GM23338 (cell line): ENCODE measurements around the gene WNK2. TPM values are rescaled to one million over a fixed set of nuclear protein-coding genes. Genes with fewer than 3 reads are reported as not detected.

Source experiments
- ATAC-seq: fragments of 200-7000 bp; cut with Tn5 transposase; 3 replicates; pipeline ENCODE4 v1.9.1; 2020
- DNase-seq: peaks from one replicate; pipeline ENCODE4 v3.0.0-alpha.2; 2015; ENCODE audit warnings: low spot score
- H2AFZ ChIP-seq: fragments of 200-600 bp; sonication (generic); 2 replicates; pipeline ENCODE4 v1.8.0; 2016; ENCODE audit warnings: antibody characterized with exemption, mild to moderate bottlenecking, moderate library complexity
- H3F3A ChIP-seq: fragments of 200-600 bp; sonication (generic); replicated peaks from 2 replicates; pipeline ENCODE4 v1.8.0; 2017; ENCODE audit warnings: antibody characterized with exemption, mixed run types, low read depth
- H3K27ac ChIP-seq: fragments of 200-600 bp; sonication (generic); 2 replicates; pipeline ENCODE4 v1.6.1; 2016; ENCODE audit warnings: low read depth
- H3K27me3 ChIP-seq: fragments of 200-600 bp; sonication (generic); 2 replicates; pipeline ENCODE4 v1.8.0; 2016; ENCODE audit warnings: mild to moderate bottlenecking, mixed run types, moderate library complexity; ENCODE audit not compliant: insufficient read depth
- H3K36me3 ChIP-seq: fragments of 200-600 bp; sonication (generic); 2 replicates; pipeline ENCODE4 v1.8.0; 2016; ENCODE audit warnings: mild to moderate bottlenecking; ENCODE audit not compliant: insufficient read depth
- H3K4me1 ChIP-seq: fragments of 200-600 bp; sonication (generic); 2 replicates; pipeline ENCODE4 v1.8.0; 2016; ENCODE audit warnings: mild to moderate bottlenecking, moderate library complexity; ENCODE audit not compliant: insufficient read depth
- H3K4me2 ChIP-seq: fragments of 200-600 bp; sonication (generic); 2 replicates; pipeline ENCODE4 v1.7.1; 2017; ENCODE audit warnings: mixed run types
- H3K4me3 ChIP-seq: fragments of 200-600 bp; sonication (generic); 2 replicates; pipeline ENCODE4 v1.6.1; 2016; ENCODE audit warnings: mixed run types
- H3K79me2 ChIP-seq: fragments of 200-600 bp; sonication (generic); replicated peaks from 2 replicates; pipeline ENCODE4 v1.8.0; 2017; ENCODE audit warnings: mild to moderate bottlenecking; ENCODE audit not compliant: insufficient read depth
- H3K9me2 ChIP-seq: fragments of 200-600 bp; sonication (generic); 2 replicates; pipeline ENCODE4 v1.8.0; 2017; ENCODE audit not compliant: insufficient read depth
- H4K20me1 ChIP-seq: fragments of 200-600 bp; sonication (generic); replicated peaks from 2 replicates; pipeline ENCODE4 v1.8.0; 2017; ENCODE audit warnings: mild to moderate bottlenecking; ENCODE audit not compliant: insufficient read depth
- H3K27ac Mint-ChIP-seq: 2 replicates; pipeline ENCODE4 v1.8.0; 2020; ENCODE audit warnings: inconsistent platforms, mild to moderate bottlenecking, moderate library complexity, mixed read lengths
- H3K27me3 Mint-ChIP-seq: 3 replicates; pipeline ENCODE4 v1.8.0; 2022; ENCODE audit warnings: low read depth, mild to moderate bottlenecking, moderate library complexity, mixed read lengths, inconsistent platforms; ENCODE audit not compliant: insufficient read depth, poor library complexity
- H3K36me3 Mint-ChIP-seq: 3 replicates; pipeline ENCODE4 v1.8.0; 2021; ENCODE audit warnings: low read depth, mild to moderate bottlenecking, inconsistent platforms, moderate library complexity, mixed read lengths
- H3K4me1 Mint-ChIP-seq: 3 replicates; pipeline ENCODE4 v1.8.0; 2020; ENCODE audit warnings: mild to moderate bottlenecking, inconsistent platforms, mixed read lengths
- H3K4me3 Mint-ChIP-seq: 3 replicates; pipeline ENCODE4 v1.8.0; 2021; ENCODE audit warnings: moderate library complexity, mild to moderate bottlenecking, inconsistent platforms, mixed read lengths
- H3K9me3 Mint-ChIP-seq: 3 replicates; pipeline ENCODE4 v1.8.0; 2020; ENCODE audit warnings: moderate library complexity, mild to moderate bottlenecking, inconsistent platforms, mixed read lengths
- CREB1 ChIP-seq: fragments of 250-450 bp; sonication (Bioruptor Pico); IDR thresholded peaks from 2 replicates; pipeline ENCODE4 v1.5.0; 2020; ENCODE audit warnings: low read depth, mild to moderate bottlenecking, moderate library complexity
- EZH2 ChIP-seq: fragments of 200-600 bp; sonication (generic); IDR thresholded peaks from one replicate; pipeline ENCODE4 v1.8.0; 2017; ENCODE audit warnings: antibody characterized with exemption, mild to moderate bottlenecking, low read depth; ENCODE audit not compliant: unreplicated experiment
- EZH2phosphoT487 ChIP-seq: fragments of 200-600 bp; sonication (generic); IDR thresholded peaks from one replicate; pipeline ENCODE4 v1.8.1; 2018; ENCODE audit warnings: antibody characterized with exemption; ENCODE audit not compliant: unreplicated experiment
- JUNB ChIP-seq: IDR thresholded peaks from one replicate; pipeline ENCODE4 v1.6.1; 2016; ENCODE audit warnings: antibody characterized with exemption; ENCODE audit not compliant: unreplicated experiment
- NANOG ChIP-seq: IDR thresholded peaks from 2 replicates; pipeline ENCODE4 v1.6.1; 2016; ENCODE audit warnings: antibody characterized with exemption, borderline replicate concordance
- POLR2AphosphoS5 ChIP-seq: IDR thresholded peaks from 2 replicates; pipeline ENCODE4 v1.6.1; 2016; ENCODE audit warnings: antibody characterized with exemption, low read depth
- STAT1 ChIP-seq: IDR thresholded peaks from one replicate; pipeline ENCODE4 v1.6.1; 2016; ENCODE audit warnings: antibody characterized with exemption; ENCODE audit not compliant: unreplicated experiment
- ZNF114 ChIP-seq: fragments of 250-450 bp; sonication (Bioruptor Pico); IDR thresholded peaks from 2 replicates; pipeline ENCODE4 v1.5.0; 2020; ENCODE audit warnings: mild to moderate bottlenecking, moderate library complexity
- ZNF331 ChIP-seq: fragments of 250-450 bp; sonication (Bioruptor Pico); IDR thresholded peaks from 2 replicates; pipeline ENCODE4 v1.5.0; 2020; ENCODE audit warnings: low read depth, mild to moderate bottlenecking, moderate library complexity
- polyA plus RNA-seq: library from polyadenylated mRNA; unstranded; fragments of >200 nt; fragmentation: Nextera tagmentation; extraction: Ambion mirVana; gene quantifications from 2 replicates; pipeline ENCODE4 v1.2.1, GENCODE V29; 2016
- total RNA-seq: library from RNA; depleted of rRNA; stranded (reverse); fragments of >200 nt; shearing (Covaris generic); gene quantifications from 2 replicates; pipeline ENCODE4 v1.2.3, GENCODE V29; 2014
- TF ChIP-seq, protein P1 (sequence below): IDR thresholded peaks from one replicate; pipeline ENCODE4 v1.6.1; 2018; ENCODE audit warnings: antibody characterized with exemption; ENCODE audit not compliant: unreplicated experiment
- TF ChIP-seq, protein P2 (sequence below): IDR thresholded peaks from 2 replicates; pipeline ENCODE4 v1.6.1; 2016; ENCODE audit warnings: antibody characterized with exemption
- TF ChIP-seq, protein P3 (sequence below): fragments of 250-450 bp; sonication (Bioruptor Pico); IDR thresholded peaks from 2 replicates; pipeline ENCODE4 v1.5.0; 2020; ENCODE audit warnings: mild to moderate bottlenecking, moderate library complexity
- TF ChIP-seq, protein P4 (sequence below), 2 experiments: fragments of 200-600 bp in 1 of 2; sonication (generic) in 1 of 2; conservative IDR thresholded peaks; 2 replicates each; pipeline versions ENCODE4 v1.5.1 to v1.6.1; 2016 to 2017; ENCODE audit warnings: antibody characterized with exemption in 2 of 2, low read depth in 2 of 2, mild to moderate bottlenecking in 2 of 2, moderate library complexity in 1 of 2

WNK2 gene
- total and polyA plus RNA-seq, 2 experiments from 2014 or later, result 56.4 to 102 TPM

DNA sequence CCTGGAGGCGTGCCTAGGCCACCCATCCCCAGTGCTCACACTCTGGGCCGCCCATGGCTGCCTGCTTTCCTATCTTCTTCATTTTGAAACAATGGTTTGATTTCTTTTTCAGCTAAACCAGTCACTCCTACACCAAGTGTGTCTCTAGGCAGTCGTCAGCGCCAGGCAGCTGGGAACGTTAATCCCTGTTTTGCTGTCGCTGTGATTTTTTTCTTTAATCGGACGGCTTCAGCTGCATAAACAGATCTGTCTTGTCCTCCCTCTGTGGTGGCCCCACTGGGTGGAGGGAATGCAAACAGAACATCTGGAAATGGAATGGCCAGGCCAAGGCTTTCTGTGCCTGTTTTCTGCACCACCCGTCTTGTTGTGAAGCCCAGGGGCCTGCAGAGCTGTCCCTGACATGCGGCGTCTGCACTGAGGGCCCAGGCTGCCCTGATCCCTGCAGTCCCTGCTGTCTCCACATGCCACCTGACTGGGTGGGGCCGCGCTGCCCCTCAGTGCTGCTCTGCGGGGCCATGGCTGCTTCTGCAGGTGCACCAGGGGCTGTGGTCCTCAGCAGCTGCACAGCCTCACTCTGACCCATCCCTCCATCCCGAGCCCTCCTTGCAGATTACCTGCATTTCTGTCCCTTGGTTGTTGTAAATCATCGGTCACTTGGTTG, 51.5 kb downstream of the WNK2 start:
- no peak overlapping the region for H3K4me3 ChIP-seq
- Mint-ChIP-seq H3K4me1 (peaks cover 9% of the 10 kb centered on the region), H3K27ac (no peak overlapping the region), H3K4me3 (no peak overlapping the region), H3K36me3 (peaks cover 12% of the 10 kb centered on the region; the same call in 2 of the 3 replicates), H3K27me3 (peaks cover 12% of the 10 kb centered on the region), H3K9me3 (no peaks in the 10 kb centered on the region)
- H3K36me3 ChIP-seq, result no peaks in the 10 kb centered on the region; the same call in 1 of the 2 replicates
- H2AFZ ChIP-seq, result no peak overlapping the region
- H3K27ac ChIP-seq, result no peak overlapping the region
- no peak for DNase-seq
- H3K9me2 ChIP-seq, result no peaks in the 10 kb centered on the region
- H3K27me3 ChIP-seq, result no peaks in the 10 kb centered on the region
- no peak for ATAC-seq
- H4K20me1 ChIP-seq, result 0 out of 2 replicates have a peak, but pooled peaks cover 3% of the 10 kb centered on the region
- TF ChIP-seq ZNF331 (CRISPR knock-in tag) (no peak), EZH2phosphoT487 (no peak), JUNB (no peak), ZNF114 (no peak), EZH2 (no peak), NANOG (no peak), STAT1 (no peak), POLR2AphosphoS5 (no peak), CREB1 (CRISPR knock-in tag) (no peak)
- TF ChIP-seq, protein P1, sequence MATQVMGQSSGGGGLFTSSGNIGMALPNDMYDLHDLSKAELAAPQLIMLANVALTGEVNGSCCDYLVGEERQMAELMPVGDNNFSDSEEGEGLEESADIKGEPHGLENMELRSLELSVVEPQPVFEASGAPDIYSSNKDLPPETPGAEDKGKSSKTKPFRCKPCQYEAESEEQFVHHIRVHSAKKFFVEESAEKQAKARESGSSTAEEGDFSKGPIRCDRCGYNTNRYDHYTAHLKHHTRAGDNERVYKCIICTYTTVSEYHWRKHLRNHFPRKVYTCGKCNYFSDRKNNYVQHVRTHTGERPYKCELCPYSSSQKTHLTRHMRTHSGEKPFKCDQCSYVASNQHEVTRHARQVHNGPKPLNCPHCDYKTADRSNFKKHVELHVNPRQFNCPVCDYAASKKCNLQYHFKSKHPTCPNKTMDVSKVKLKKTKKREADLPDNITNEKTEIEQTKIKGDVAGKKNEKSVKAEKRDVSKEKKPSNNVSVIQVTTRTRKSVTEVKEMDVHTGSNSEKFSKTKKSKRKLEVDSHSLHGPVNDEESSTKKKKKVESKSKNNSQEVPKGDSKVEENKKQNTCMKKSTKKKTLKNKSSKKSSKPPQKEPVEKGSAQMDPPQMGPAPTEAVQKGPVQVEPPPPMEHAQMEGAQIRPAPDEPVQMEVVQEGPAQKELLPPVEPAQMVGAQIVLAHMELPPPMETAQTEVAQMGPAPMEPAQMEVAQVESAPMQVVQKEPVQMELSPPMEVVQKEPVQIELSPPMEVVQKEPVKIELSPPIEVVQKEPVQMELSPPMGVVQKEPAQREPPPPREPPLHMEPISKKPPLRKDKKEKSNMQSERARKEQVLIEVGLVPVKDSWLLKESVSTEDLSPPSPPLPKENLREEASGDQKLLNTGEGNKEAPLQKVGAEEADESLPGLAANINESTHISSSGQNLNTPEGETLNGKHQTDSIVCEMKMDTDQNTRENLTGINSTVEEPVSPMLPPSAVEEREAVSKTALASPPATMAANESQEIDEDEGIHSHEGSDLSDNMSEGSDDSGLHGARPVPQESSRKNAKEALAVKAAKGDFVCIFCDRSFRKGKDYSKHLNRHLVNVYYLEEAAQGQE, result no peak
- TF ChIP-seq, protein P2, sequence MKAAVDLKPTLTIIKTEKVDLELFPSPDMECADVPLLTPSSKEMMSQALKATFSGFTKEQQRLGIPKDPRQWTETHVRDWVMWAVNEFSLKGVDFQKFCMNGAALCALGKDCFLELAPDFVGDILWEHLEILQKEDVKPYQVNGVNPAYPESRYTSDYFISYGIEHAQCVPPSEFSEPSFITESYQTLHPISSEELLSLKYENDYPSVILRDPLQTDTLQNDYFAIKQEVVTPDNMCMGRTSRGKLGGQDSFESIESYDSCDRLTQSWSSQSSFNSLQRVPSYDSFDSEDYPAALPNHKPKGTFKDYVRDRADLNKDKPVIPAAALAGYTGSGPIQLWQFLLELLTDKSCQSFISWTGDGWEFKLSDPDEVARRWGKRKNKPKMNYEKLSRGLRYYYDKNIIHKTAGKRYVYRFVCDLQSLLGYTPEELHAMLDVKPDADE, result no peak
- TF ChIP-seq, protein P3, sequence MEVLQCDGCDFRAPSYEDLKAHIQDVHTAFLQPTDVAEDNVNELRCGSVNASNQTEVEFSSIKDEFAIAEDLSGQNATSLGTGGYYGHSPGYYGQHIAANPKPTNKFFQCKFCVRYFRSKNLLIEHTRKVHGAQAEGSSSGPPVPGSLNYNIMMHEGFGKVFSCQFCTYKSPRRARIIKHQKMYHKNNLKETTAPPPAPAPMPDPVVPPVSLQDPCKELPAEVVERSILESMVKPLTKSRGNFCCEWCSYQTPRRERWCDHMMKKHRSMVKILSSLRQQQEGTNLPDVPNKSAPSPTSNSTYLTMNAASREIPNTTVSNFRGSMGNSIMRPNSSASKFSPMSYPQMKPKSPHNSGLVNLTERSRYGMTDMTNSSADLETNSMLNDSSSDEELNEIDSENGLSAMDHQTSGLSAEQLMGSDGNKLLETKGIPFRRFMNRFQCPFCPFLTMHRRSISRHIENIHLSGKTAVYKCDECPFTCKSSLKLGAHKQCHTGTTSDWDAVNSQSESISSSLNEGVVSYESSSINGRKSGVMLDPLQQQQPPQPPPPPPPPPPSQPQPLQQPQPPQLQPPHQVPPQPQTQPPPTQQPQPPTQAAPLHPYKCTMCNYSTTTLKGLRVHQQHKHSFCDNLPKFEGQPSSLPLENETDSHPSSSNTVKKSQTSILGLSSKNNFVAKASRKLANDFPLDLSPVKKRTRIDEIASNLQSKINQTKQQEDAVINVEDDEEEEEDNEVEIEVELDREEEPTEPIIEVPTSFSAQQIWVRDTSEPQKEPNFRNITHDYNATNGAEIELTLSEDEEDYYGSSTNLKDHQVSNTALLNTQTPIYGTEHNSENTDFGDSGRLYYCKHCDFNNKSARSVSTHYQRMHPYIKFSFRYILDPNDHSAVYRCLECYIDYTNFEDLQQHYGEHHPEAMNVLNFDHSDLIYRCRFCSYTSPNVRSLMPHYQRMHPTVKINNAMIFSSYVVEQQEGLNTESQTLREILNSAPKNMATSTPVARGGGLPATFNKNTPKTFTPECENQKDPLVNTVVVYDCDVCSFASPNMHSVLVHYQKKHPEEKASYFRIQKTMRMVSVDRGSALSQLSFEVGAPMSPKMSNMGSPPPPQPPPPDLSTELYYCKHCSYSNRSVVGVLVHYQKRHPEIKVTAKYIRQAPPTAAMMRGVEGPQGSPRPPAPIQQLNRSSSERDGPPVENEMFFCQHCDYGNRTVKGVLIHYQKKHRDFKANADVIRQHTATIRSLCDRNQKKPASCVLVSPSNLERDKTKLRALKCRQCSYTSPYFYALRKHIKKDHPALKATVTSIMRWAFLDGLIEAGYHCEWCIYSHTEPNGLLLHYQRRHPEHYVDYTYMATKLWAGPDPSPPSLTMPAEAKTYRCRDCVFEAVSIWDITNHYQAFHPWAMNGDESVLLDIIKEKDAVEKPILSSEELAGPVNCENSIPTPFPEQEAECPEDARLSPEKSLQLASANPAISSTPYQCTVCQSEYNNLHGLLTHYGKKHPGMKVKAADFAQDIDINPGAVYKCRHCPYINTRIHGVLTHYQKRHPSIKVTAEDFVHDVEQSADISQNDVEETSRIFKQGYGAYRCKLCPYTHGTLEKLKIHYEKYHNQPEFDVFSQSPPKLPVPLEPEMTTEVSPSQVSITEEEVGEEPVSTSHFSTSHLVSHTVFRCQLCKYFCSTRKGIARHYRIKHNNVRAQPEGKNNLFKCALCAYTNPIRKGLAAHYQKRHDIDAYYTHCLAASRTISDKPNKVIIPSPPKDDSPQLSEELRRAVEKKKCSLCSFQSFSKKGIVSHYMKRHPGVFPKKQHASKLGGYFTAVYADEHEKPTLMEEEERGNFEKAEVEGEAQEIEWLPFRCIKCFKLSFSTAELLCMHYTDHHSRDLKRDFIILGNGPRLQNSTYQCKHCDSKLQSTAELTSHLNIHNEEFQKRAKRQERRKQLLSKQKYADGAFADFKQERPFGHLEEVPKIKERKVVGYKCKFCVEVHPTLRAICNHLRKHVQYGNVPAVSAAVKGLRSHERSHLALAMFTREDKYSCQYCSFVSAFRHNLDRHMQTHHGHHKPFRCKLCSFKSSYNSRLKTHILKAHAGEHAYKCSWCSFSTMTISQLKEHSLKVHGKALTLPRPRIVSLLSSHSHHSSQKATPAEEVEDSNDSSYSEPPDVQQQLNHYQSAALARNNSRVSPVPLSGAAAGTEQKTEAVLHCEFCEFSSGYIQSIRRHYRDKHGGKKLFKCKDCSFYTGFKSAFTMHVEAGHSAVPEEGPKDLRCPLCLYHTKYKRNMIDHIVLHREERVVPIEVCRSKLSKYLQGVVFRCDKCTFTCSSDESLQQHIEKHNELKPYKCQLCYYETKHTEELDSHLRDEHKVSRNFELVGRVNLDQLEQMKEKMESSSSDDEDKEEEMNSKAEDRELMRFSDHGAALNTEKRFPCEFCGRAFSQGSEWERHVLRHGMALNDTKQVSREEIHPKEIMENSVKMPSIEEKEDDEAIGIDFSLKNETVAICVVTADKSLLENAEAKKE (CRISPR knock-in tag), result no peak
- TF ChIP-seq, protein P4, sequence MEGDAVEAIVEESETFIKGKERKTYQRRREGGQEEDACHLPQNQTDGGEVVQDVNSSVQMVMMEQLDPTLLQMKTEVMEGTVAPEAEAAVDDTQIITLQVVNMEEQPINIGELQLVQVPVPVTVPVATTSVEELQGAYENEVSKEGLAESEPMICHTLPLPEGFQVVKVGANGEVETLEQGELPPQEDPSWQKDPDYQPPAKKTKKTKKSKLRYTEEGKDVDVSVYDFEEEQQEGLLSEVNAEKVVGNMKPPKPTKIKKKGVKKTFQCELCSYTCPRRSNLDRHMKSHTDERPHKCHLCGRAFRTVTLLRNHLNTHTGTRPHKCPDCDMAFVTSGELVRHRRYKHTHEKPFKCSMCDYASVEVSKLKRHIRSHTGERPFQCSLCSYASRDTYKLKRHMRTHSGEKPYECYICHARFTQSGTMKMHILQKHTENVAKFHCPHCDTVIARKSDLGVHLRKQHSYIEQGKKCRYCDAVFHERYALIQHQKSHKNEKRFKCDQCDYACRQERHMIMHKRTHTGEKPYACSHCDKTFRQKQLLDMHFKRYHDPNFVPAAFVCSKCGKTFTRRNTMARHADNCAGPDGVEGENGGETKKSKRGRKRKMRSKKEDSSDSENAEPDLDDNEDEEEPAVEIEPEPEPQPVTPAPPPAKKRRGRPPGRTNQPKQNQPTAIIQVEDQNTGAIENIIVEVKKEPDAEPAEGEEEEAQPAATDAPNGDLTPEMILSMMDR (conservative IDR thresholded peaks at IDR 0.05; ENCODE audit: low read depth in 2 of 2), result no peak
- H3K79me2 ChIP-seq, result no peaks in the 10 kb centered on the region
- H3K4me2 ChIP-seq, result no peak overlapping the region
- no peaks in the 10 kb centered on the region for H3F3A ChIP-seq
- no peaks in the 10 kb centered on the region for H3K4me1 ChIP-seq
